Uterus (tissue), 2 donors: ENCODE results near the gene HDAC4.

ENCODE experiments used
- CTCF ChIP-seq, 4 experiments: fragments of 200-600 bp in 2 of 4; fragments of 450-650 bp in 2 of 4; sonication (generic) in 2 of 4; IDR thresholded peaks; one replicate each; pipeline ENCODE4 v1.5.1; 2016 to 2019; ENCODE audit warnings: antibody characterized with exemption in 4 of 4, mild to moderate bottlenecking in 2 of 4, moderate library complexity in 1 of 4
- POLR2A ChIP-seq, 2 donors: fragments of 450-650 bp; IDR thresholded peaks; one replicate each; pipeline ENCODE4 v1.6.1; 2016; ENCODE audit warnings: antibody characterized with exemption in 2 of 2, mild to moderate bottlenecking in 1 of 2, moderate library complexity in 1 of 2

- TF ChIP-seq CTCF (IDR thresholded peaks at IDR 0.05) (no peak), POLR2A (IDR thresholded peaks at IDR 0.05) (no peak)
Observed at GRCh38 chr2:239084007-239084406, 316.8 kb downstream of the HDAC4 start.
